D721Med (cell line): Measurements from ENCODE around the gene C16orf90.
"Not testable (repeated sequence)": the region's sequence is repeated elsewhere in the genome, so short reads cannot be mapped to it uniquely, and the experiment has no call there.

Source experiments
- DNase-seq: peaks from one replicate; pipeline ENCODE4 v3.0.0; 2011; ENCODE audit warnings: low spot score; ENCODE audit not compliant: insufficient read length
- FAIRE-seq: peaks from 2 replicates; lab custom pipeline; 2011; peaks lifted over from hg19 to GRCh38; lab: Jason Lieb, UNC
- CTCF ChIP-seq: IDR thresholded peaks from 2 replicates; pipeline ENCODE4 v1.5.1; 2012; ENCODE audit warnings: mild to moderate bottlenecking, control low read depth; ENCODE audit not compliant: insufficient read depth; ENCODE audit errors: missing control alignments

The C16orf90 gene

GRCh38 chr16:3476409-3476808 is 18.9 kb downstream of the C16orf90 start:
- no peak for TF ChIP-seq CTCF
- FAIRE-seq (no peak), DNase-seq (no peak)

- DNase-seq (no peak), FAIRE-seq (no peak)
- no peak for TF ChIP-seq CTCF
Measured at GRCh38 chr16:3475604-3476375, 19.5 kb downstream of the C16orf90 start.

- not testable (repeated sequence) for DNase-seq, FAIRE-seq
Measured at GRCh38 chr16:3474870-3475269, 20.4 kb downstream of the C16orf90 start.

GRCh38 chr16:3474136-3474779 is 21.0 kb downstream of the C16orf90 start:
- FAIRE-seq (no peak), DNase-seq (no peak)
- no peak for TF ChIP-seq CTCF

GRCh38 chr16:3473596-3473943 is 21.7 kb downstream of the C16orf90 start:
- not testable (repeated sequence) for DNase-seq, FAIRE-seq

- FAIRE-seq, result no peak
- TF ChIP-seq CTCF, result no peak
- no peak for DNase-seq
Measured at GRCh38 chr16:3472878-3473595, 22.3 kb downstream of the C16orf90 start.

- FAIRE-seq, result no peak
- DNase-seq, result no peak
Measured at GRCh38 chr16:3471518-3472176, 23.6 kb downstream of the C16orf90 start.

More at GRCh38 chr16:3471518-3472176, 23.6 kb downstream of the C16orf90 start:
- no peak for TF ChIP-seq CTCF
